Measurements from ENCODE around the gene BTBD9.

DNA sequence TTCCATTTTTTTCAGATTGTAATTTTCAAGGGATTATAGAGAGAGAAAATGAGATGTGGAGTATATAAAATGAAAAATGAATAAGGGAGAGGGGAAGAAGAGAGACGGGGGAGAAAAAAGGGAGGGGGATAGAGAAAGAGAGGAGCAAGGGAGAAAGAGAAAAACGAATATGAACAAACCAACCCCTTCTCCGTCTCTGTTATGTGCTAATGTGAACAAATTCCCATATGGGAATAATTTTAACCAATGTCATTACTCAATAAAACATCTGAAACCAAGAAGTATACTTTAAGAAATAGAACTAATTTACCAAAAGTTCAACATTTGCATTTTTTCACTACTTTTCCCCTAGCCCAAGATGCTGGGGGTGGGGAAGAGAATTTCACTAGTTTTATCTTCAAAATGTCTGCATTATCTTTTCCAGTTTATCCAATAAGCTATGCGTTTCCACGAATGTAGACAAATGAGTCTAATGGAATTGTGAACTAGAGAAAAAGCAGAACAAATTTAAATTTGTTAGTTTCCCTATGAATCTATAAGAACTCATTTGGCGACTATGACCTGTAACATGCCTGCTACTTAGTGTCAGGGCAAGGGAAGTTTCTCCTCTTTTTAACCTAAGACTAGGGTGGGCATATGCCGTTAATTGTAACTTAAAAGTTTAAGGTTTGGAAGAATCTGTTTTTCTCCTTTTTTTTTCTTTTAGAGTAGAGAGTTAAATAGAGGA is 286.3 kb downstream of the BTBD9 start:
- TF ChIP-seq, protein P1, sequence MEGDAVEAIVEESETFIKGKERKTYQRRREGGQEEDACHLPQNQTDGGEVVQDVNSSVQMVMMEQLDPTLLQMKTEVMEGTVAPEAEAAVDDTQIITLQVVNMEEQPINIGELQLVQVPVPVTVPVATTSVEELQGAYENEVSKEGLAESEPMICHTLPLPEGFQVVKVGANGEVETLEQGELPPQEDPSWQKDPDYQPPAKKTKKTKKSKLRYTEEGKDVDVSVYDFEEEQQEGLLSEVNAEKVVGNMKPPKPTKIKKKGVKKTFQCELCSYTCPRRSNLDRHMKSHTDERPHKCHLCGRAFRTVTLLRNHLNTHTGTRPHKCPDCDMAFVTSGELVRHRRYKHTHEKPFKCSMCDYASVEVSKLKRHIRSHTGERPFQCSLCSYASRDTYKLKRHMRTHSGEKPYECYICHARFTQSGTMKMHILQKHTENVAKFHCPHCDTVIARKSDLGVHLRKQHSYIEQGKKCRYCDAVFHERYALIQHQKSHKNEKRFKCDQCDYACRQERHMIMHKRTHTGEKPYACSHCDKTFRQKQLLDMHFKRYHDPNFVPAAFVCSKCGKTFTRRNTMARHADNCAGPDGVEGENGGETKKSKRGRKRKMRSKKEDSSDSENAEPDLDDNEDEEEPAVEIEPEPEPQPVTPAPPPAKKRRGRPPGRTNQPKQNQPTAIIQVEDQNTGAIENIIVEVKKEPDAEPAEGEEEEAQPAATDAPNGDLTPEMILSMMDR (IDR thresholded peaks at IDR 0.05) = no peak
- TF ChIP-seq POLR2A (IDR thresholded peaks at IDR 0.05) = no peak
